Hippocampal formation (tissue), 2 donors: ENCODE measurements around the gene PRKCH.
"Not testable (repeated sequence)": the region's sequence is repeated elsewhere in the genome, so short reads cannot be mapped to it uniquely, and the experiment has no call there.

Experiments
- DNase-seq, 2 donors: peaks; one replicate each; lab custom pipeline; 2025; lab: John Stamatoyannopoulos, UW

PRKCH gene

GRCh38 chr14:61394542-61394941 is 73.2 kb downstream of the PRKCH start:
- DNase-seq, result no peak

DNA sequence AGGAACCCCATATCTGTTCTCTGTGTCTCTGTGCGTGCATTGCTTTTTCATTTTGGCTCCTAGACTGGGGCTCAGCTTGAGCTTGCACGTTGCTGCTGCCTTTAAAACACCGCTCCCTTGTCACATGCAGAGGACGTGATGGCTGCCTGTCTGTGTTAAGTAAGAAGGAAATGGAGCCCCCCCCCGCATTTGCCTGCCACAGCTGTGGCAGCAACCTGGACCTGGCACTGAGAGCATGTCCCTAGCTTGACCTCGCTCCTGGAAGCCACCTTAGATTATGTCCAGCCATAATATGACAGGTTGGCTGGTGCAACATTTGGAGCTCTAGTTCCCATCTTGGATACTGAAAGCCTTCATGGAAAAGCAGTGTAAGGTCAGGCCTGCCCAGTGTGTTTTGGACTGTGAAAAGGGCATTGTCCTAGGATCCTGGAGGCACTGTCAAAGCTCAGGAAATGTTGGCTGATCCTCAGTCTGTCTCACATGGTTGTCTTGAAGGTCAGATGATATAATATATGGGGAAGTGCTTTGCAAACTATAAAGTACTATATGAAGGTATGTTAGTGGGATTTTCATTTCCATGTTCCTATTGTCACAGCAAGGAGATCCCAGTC is 73.8 kb downstream of the PRKCH start:
- no peak for DNase-seq

DNA sequence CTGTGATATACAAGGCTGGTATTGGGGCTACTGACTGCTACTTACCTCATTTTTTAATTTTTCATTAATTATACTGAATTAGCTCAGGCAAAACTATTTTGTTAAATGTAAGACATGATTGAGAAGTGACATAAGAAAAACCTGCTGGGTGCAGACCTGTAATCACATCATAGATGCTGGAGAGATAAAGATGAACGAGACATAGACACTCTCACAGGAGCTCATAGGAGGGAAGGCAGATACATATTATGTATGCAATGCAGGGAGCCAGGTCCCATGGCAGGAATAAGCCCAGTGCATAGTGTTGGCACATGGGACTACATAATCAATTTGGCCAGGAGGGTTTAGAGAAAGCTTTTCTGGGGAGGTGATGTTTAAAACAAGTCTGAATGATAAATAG is 74.9 kb downstream of the PRKCH start:
- DNase-seq, result no peak

- DNase-seq, result no peak
These were observed 75.3 kb downstream of the PRKCH start for GRCh38 chr14:61396694-61397093.

DNA sequence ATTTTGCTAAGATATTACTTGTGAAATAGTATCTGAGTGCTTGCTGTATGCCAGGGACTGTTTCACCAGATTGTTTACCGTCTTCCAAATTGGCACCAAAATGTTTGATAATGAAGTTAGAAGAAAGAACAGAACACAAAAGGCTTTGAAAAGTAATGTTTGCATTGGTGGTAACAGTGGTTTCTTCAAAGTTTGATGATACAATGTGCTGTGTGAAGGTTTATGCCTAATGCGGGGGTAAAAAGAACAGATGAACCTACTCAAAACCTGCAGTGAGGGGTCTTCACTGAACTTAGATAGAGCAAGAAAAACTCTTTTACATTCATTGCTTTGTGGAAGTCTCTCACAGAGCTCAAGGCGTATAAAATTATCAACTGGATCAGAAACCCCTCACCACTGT is 76.2 kb downstream of the PRKCH start:
- DNase-seq, result no peak

GRCh38 chr14:61398221-61398620 is 76.8 kb downstream of the PRKCH start:
- no peak for DNase-seq

DNA sequence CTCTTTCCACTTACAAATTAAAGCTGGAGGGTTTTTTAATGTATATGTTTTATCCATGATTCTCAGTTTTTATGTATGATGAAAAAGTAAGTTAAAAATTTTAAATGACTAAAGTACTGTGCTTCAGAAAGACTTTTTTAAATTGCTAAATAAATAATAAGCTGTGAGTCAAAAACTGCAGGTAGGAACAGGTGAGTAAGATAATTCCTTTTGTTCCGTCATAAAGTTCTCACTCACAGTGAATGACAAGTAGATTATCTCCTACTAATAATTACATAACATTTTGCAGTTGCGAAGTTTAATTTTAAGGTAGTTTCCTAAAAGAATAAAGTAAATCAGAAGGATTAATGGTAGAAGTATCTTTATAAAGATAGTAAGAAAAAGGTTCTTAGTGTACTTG is 78.0 kb downstream of the PRKCH start:
- no peak for DNase-seq

DNA sequence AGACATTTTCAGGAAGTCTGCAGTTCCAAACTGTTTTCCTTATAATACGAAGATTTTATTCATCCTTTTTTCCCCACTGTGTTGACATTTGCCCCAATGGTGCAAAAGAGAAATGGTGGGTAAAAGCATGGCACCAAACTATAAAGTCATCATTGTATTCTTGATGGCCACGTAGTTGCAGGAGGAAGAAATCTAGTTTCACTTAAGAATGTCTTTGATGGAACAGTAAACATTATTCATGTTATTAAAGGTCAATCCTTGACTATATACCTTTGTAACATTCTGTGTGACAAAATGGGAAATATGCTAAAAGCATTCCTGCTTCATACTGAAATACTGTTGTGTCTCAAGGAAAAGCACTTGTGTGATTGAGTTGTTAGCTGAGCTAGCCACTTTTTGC is 80.1 kb downstream of the PRKCH start:
- DNase-seq, result no peak

DNA sequence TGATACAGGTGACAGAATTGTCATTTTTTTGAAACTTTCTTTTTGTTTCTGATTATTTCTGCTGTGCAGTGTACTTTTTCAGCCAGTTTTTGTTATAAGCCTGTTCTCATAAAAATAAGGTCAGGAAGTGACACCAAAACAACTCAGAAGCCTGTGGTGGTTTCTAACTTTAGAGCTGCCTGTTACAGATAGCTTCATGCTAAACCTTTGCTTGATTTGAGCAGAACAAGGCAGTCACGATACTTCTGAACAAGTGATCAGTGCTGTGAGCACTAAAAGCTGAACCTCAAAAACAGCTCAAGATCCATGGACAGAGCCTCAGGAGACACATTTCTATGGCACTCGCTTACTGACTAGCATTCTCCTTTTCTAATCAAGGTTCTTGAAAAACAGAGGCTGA is 82.0 kb downstream of the PRKCH start:
- DNase-seq, result no peak

GRCh38 chr14:61404637-61405036 is 83.3 kb downstream of the PRKCH start:
- no peak for DNase-seq

- no peak for DNase-seq
These were observed 84.8 kb downstream of the PRKCH start for GRCh38 chr14:61406198-61406597.

DNA sequence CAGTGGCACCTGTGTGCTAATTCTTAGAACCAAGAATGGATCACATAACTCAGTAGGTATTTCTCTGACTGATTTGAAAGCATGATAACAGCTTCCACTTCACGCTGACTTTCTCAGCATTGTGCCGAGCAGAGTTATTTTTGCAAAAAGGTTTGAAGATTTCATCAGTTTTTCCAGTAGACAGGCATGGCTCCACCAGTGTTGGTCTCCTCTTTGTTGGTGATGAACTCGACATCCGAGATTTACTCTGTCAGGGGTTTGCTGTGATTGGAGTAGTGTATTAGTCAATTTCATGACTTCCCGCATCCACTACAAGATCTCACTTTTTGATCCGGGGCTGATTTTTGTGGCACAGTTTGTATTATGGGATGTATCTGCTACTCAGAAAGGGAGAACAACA is 85.3 kb downstream of the PRKCH start:
- no peak for DNase-seq

- DNase-seq, result no peak
These were observed 87.1 kb downstream of the PRKCH start for GRCh38 chr14:61408498-61408897.

DNA sequence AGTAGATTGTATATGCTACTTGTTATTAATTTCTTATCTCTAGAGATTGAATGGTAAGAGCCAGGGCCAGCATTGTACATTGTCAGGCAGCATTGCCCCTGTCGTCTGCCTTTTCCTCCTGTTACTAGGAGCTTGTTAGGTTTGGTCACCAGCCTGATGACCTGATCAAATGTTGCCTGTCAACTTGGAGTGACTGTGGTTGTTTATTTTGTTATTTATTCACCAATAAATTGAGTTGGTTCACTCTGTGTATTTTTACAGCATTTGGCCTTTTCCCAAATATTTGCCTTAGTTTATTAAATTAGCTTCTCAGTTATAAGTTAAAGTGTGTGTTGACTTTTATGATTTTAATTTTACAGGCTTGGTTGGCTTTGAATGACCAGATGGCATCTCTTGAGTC is 88.4 kb downstream of the PRKCH start:
- DNase-seq, result no peak

DNA sequence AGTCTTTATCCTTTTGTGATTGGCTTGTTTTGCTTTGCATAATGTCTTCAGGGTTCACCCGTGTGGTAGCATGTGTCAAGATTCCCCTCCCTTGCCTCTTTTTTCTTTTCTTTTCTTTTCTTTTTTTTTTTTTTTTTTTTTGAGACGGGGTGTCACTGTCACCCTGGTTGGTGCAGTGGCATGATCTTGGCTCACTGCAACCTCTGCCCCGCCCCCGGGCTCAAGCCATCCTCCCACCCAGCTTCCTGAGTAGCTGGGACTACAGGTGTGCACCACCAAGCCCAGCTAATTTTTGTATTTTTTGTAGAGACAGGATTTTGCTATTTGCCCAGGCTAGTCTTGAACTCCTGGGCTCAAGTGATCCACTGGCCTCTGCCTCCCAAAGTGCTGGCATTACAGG is 94.6 kb downstream of the PRKCH start:
- DNase-seq, result not testable (repeated sequence)

- no peak for DNase-seq
These were observed 95.2 kb downstream of the PRKCH start for GRCh38 chr14:61416591-61416990.

DNA sequence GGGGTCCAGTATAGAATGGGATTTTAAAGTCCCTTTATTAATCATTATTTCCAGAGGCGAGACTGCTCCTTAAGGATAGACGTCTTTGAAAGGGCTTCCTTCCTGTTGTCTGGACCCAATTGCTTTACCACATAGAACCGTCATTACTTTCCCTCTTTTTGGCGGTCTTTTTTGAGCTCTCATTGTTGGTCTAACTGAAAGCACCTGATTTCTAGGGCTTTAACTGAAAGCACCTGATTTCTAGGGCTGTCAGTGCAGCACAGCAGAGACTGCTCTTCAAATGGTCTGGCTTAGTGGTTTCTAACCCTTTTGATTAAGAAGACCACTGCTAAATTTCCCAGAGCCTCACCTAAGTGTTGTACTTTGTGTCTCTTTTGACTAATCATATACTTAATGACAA is 95.8 kb downstream of the PRKCH start:
- no peak for DNase-seq

GRCh38 chr14:61417883-61418455 is 96.6 kb downstream of the PRKCH start:
- no peak for DNase-seq

DNA sequence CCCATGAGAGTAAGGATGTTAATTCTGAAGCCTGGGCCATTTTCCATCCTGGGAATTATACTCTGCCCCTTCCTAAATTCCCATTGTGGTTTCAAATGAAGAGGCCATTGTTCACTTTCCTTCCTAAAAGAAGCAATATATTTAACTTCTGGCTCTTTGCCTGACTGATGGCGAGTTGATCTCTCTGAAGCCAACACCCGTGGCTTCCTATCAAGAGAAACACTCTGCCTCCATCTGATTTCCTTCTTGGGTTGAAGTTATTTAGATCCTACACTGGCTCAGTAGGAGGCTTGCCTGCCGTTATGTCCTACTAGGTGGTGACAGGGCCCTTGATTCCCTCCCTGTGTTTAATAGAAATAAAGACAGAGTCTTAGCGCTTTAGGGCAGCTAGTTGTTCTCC is 97.4 kb downstream of the PRKCH start:
- DNase-seq, result no peak

- no peak for DNase-seq
These were observed 97.8 kb downstream of the PRKCH start for GRCh38 chr14:61419201-61419600.

GRCh38 chr14:61420326-61420725 is 98.9 kb downstream of the PRKCH start:
- DNase-seq, result no peak

DNA sequence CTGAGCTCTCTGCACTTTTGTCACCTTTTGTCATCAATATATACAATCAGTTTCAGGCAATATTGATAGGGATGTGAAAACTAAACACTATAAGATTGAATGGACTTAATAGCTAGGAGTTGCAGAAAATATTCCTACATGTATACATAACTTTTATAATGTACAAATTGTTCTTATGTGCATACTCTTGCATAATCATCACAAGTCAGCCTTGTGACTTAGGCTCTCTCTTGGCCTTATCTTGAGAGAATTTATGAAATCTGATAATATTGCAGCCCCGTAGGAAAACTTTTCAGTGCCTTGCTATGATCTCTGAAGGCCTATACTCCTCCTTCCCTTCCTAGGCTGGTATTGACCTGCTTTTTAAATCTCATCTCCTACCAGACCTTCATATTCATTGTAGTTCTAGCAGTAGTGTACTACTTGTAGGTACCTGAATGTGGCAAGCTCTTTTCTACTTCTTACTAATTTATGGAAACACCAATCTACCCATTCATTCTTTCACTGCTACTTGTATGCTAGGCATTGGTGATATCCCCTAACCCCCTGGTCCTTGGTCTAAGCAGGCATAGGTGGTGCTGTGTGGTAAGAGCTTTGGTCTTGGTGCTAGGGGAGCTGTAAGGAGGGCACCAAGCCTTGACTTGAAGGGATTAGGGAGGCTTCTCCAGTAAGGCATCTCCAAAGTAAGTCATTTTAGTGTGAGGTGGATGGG is 100.0 kb downstream of the PRKCH start:
- DNase-seq, result no peak

- DNase-seq, result no peak
These were observed 104.7 kb downstream of the PRKCH start for GRCh38 chr14:61426048-61426447.

GRCh38 chr14:61428261-61428660 is 106.9 kb downstream of the PRKCH start:
- no peak for DNase-seq
